HG03039 (cell line): Measurements from ENCODE around the gene PDXK.

Experiments used
- ATAC-seq: cut with Tn5 transposase; IDR thresholded peaks from one replicate; pipeline ENCODE4 v1.9.1; 2021; ENCODE audit warnings: mild to moderate bottlenecking, moderate library complexity; ENCODE audit not compliant: unreplicated experiment

The PDXK gene

DNA sequence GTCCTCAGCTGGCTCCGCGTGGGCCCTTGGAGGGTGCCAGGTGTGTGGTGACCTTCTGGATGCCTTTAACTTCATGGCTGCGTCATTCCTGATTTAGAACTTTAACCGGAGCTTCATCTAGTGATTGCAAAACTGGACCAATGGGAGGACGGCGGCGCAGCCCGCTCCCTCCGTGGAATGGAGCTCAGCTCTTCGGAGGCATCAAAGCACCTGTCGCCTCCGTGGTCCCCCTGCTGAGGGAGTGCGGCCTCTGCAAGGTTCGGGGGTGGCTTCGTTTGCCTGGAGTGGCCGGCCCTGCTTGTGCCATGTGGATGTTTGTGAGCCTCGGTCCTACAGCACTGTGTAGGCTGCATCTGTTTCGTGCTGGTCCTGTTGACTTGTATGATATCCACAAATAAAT is 43.0 kb downstream of the PDXK start:
- no peak for ATAC-seq

DNA sequence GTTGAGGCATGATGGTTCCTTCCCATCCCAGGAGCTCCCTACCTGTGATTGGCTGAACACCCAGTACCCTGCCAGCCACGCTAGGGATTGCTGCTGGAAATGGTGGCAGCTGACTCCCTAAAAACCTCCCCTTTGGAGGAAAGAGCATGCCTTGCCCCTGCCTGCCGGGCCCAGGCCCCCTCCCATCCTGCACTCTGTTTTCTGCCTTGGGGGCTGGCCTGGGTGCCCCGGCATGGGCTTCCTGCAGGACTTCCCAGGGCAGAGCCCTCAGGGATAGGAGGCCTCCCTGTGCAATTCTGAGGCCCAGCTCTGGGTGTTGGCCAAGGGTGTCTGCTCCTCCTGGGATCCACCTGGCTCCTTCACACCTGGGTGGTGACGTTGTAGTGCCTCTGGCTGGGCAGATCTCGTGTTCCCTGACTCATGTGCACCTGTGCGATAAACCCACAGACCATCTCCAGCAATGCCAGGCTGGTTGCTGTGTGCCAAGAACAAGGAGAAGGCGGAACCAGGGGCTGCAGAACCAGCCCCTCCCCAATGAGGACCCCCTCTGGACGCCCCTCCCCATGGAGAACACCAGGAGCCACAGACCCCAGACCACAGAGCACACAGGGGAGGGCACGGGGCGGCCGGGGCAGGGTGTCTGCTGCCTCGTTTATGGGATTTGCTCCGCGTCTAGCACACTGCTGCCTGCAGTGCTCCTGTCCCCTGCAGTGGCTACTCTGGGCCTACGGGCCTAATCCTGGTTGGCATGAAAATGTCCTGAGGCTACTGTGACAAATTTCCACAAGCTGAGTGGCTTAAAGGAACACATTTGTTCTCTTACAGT is 43.6 kb downstream of the PDXK start:
- ATAC-seq = no peak

- ATAC-seq = no peak
These were observed 45.1 kb downstream of the PDXK start for GRCh38 chr21:43763901-43764523.

DNA sequence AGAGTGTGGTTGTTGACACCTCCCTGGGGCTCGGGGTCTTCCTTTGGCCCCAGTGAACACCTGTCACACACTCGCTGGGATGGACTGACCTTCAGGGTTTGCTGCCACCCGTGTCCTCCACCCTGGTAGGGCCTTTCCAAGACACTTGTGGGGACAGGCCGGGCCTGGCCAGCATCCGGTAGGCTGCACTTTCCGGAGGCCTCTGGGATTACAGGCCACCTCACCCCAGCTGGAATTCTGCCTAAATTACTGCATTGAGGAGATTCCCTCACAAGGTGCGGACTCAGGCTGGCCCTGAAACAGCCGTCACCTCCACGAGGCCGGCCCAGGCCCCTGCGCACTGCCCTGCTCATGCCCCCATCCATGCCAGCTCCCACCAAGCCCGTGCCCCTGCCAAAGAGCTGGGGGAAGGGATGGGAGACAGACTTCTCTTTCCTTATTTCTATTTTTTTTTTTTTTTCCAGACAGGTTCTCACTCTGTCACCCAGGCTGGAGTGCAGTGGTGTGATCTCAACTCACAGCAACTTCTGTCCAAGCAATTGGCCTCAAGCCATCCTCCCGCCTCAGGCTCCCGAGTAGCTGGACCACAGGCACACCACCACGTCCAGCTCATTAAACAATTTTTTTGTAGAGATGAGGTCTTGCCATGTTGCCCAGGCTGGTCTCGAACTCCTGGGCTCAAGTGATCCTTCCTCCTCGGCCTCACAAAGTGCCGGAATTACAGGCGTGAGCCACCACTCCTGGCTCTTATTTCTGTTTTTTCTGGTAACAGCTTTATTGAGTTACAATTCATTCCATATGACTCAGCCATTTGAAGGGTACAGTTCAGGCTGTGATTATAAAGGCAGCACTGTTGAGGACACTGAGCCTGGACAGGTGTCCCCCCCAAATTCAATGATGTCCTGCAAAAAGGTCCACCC is 45.9 kb downstream of the PDXK start:
- ATAC-seq = no peak

DNA sequence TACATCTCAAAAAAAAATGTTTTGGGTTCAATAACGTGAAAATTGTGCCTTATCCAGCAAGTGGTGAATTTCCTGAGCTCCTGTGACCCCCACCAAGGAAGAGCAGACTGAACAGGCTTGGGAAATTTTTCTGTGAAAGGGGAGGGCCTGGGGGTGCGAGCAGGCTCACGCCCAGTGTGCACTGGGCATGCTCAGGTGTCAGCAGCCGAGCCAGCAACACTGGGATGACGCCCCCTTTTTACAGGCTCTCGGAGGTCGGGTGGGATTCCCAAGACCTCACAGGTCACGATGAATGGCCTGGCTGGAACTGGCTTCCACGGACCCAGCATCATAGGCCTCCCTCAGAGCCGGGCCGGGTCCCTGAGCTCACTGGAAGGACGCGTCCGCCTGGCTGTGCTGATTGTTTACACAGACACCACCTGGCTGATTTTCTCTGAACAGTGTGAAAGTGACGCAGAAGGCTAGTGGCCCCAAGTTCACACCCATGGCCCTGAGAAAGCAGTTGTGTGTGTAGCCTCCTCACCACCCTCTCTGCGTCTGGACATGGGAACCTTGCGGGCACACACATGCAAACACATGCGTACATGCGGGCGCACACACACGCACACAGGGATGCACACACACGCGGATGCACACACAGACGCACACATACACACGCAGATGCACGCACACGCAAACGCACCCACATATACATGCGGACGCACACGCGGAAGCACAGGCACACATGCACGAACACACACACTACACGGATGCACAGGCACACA is 48.0 kb downstream of the PDXK start:
- no peak for ATAC-seq

DNA sequence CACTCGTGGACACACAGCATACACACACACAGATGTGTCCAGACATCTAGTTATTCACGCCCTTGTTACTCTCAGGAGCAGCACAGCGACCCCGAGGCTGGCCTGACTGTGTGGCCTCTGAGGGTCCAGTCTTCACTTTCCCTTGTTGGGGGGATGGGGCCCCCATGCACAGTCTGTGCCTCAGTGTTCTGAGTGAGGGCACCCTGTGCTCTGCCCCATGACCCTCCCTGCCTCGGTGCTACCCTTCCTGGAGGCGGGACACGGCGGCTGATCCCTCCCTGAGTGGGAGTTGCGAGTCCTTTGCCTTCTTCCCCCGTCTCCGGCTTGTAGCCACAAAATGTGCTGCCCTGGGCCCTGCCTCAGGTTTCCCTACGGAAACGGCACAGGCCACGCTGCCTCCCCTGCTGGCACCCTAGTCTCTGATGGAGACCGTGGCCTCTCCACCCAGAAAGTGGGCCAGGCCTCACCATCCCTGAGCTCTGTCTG is 48.6 kb downstream of the PDXK start:
- ATAC-seq = no peak

DNA sequence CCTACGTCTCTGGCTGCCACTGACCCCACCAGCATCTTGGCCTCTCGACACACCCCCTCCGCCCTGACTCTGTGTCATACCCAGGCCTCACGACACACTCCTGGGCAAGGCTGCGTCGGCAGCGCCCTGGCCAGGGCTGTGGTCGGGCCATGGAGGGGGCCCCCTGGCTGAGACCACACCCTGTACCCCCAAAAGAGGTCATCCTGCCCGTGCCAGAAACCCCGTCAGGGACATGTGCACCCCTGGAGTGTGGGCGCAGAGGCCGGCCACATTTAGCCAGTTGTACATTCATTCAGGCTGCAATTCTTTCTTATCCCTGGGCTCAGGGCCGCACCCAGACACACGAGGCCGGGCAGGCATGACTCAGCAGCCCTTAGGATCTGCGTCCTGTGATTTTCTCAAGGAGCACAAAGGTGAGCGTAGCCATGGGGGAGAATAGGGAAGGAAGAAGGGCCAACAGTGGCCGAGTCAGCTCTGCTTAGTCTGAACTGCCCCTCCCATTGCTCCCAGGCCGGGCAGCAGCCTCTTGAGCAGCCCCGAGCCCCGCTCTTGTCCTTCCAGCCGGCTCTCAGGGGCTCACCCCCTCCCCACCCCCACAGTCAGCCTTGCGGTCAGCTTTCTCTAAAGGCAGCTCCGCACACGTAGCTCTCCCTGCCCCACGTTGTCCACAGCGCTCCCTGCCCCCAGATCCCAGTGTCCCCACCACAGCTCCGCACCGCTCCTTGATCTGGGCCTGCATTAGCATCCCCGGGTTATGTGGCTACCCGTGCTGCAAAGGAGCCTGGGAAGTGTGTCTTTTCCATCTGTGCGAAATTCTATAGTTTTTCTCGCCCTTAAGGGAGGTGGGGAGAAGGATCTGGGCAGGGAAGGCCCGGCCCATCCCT is 49.3 kb downstream of the PDXK start:
- no peak for ATAC-seq

- ATAC-seq = no peak
These were observed 49.9 kb downstream of the PDXK start for GRCh38 chr21:43768868-43769167.

GRCh38 chr21:43769325-43769958 is 50.5 kb downstream of the PDXK start:
- ATAC-seq = no peak

- ATAC-seq = no peak
These were observed 51.2 kb downstream of the PDXK start for GRCh38 chr21:43770066-43770655.

- no peak for ATAC-seq
These were observed 52.3 kb downstream of the PDXK start for GRCh38 chr21:43771199-43771675.

DNA sequence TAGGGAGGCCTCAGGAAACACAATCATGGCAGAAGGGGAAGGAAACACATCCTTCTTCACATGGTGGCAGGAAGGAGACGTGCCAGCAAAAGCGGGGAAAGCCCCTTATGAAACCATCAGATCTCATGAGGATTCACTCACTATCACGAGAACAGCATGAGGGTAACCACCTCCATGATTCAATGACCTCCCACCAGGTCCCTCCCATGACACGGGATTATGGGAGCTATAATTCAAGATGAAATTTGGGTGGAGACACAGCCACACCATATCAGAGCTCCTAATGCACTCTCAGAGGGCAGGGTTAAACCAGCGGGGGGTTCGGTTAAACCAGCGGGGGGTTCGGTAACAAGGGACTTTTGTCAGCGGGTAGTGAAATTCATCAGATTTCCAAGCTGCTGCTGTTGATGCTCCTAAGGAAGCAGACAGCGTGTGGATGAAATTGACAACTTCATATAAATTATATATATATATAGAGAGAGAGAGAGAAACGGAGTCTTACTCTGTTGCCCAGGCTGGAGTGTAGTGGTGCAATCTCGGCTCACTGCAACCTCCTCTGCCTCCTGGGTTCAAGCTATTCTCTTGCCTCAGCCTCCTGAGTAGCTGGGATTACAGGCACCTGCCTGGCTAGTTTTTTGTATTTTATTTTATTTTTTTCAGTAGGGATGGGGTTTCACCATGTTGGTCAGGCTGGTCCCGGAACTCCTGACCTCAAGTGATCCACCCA is 52.9 kb downstream of the PDXK start:
- ATAC-seq = no peak

DNA sequence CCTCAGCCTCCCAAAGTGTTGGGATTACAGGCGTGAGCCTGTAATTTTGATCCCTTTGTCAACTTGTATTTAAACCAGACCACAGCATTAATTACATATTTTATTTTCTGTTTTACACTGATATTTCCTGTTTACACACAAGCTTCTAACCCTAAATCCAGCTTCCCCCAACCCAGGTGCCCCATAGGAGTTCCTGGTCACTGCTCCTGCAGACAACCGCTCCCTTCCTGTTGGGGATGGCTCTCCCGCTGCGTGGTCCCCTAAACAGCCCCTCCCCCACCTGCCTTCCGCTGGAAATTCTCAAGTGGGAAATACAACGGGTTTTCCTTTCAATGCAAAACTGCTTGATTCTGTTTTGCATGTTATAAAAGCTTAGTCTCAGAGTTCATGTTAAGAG is 53.5 kb downstream of the PDXK start:
- ATAC-seq = no peak

DNA sequence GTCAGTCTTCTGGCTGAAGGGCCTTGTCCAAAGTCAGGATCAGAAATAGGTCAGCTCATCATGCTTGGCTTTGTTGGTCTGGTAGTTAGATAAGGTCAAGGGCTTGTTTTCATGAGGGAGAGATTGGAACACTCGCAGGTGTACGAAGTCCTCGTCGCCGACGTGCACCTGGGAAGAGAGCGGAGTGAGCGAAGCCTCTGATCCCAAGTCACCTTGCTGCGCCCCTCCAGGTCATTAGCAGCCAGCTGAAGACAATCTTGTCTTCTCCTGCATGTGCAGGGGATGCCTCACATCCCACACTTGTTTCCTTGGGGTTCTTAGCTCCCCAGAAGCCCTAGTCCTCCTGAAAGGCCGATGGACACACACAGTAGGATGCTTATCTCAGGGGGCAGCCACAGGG is 55.2 kb downstream of the PDXK start:
- ATAC-seq = no peak

DNA sequence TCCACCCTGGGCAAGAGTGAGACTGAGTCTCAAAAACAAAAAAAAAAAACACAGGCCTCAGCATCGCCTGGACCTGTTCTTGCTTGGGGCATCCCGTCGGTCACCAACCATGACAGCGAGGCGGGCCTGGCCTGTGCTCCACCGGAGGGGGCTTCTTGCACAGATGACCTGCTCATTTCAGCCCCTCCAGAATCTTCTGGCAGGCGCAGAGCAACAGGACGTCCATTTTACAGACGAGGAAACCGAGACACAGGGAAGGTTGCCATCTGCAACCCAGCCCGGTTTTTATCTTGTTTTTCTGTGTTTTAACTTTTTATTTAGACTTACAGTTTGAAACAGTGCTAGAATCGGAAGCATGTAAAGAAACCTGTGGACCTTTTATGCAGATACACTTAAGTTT is 56.3 kb downstream of the PDXK start:
- no peak for ATAC-seq

DNA sequence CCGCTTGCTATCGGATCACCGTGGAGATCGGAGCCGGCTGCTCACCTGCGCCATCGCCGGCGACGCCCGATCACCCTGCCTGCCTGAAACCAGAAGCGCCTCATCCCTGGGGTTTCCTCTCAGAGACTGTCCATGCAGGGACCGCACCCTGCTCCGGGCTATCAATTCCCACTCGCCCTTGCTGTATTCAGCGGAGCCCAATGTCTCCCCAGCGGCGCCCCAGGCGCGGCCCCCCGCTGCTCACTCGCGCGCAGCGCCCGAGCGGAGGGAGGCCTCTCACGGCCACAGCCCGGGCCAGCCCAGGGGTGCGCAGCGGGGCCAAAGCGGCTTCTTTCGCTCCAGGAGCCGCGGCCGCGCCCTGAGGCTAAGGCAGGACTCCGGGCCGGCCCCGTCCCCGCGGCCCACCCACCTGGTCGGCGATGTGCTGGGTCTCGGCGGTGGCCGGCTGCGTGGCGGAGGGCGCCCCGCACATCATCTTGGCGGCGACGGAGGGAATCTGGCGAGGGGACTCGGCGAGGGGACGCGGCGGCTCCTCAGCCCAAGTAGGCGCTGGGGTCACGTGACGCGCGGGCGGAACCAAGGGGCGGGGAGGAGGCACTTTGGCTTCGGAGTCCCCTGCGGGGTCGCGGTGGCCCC is 57.0 kb downstream of the PDXK start, which contains the start of gene CSTB:
TSS of gene CSTB (minus strand) at position 514 of the 636 bp plus-strand sequence. CDS start at position 475, 39 bp downstream.
- ATAC-seq = peak; percentile 54

DNA sequence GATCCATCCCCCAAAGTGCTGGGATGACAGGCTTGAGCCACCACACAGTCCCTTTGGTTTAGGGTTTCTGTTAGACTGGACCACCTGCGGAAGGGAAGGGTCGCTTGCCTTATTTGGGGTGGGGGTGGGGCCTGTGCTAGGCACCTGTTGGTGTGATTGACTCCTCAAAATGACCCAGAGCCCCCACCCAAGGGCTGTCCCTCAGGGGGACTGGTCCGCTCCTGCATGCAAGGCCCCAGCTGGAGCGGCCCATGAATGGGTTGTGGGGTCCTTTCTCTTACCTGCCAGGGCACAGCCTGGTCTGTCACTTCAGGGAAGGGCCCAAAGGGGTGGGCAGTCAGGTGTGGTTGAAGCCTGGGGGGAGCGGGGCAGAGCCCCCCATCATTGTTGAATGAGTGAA is 59.0 kb downstream of the PDXK start:
- no peak for ATAC-seq
